Mesenchymal stem cell (in vitro differentiated cells and primary cell): ENCODE measurements around the gene ABTB2.
A peak's percentile ranks its signal among the peaks of the same experiment; 100 is the strongest.

Experiments
- DNase-seq: peaks from one replicate; pipeline ENCODE4 v3.0.0-alpha.2; 2013
- H2AFZ ChIP-seq: one replicate; pipeline ENCODE4 v1.6.1; 2013; ENCODE audit warnings: low read depth, mild to moderate bottlenecking, control low read depth, inconsistent platforms, low read length, moderate library complexity
- H2AK5ac ChIP-seq: 2 replicates; pipeline ENCODE4 v1.6.1; 2013; ENCODE audit warnings: low read length, moderate library complexity, mild to moderate bottlenecking, inconsistent platforms; ENCODE audit not compliant: severe bottlenecking
- H2BK120ac ChIP-seq: one replicate; pipeline ENCODE4 v1.6.1; 2013; ENCODE audit warnings: low read depth, mild to moderate bottlenecking, inconsistent platforms, low read length, moderate library complexity
- H2BK12ac ChIP-seq, 2 experiments: one replicate each; pipeline ENCODE4 v1.6.1; 2013; ENCODE audit warnings: inconsistent platforms in 2 of 2, low read length in 2 of 2, mild to moderate bottlenecking in 2 of 2, moderate library complexity in 2 of 2, control low read depth in 1 of 2
- H2BK15ac ChIP-seq: one replicate; pipeline ENCODE4 v1.6.1; 2013; ENCODE audit warnings: mild to moderate bottlenecking, low read depth, inconsistent platforms; ENCODE audit not compliant: poor library complexity, severe bottlenecking
- H2BK5ac ChIP-seq: 2 replicates; pipeline ENCODE4 v1.6.1; 2013; ENCODE audit warnings: low read depth, mild to moderate bottlenecking, low read length, control low read depth, inconsistent platforms; ENCODE audit not compliant: poor library complexity, severe bottlenecking
- H3K14ac ChIP-seq, 2 experiments: one replicate each; pipeline ENCODE4 v1.6.1; 2013; ENCODE audit warnings: inconsistent platforms in 2 of 2, low read length in 2 of 2, control low read depth in 1 of 2, mild to moderate bottlenecking in 1 of 2, moderate library complexity in 1 of 2
- H3K18ac ChIP-seq, 2 experiments: one replicate each; pipeline ENCODE4 v1.6.1; 2013; ENCODE audit warnings: inconsistent platforms in 2 of 2, low read length in 2 of 2, control low read depth in 1 of 2, low read depth in 1 of 2, mild to moderate bottlenecking in 1 of 2
- H3K23ac ChIP-seq, 2 experiments: one replicate each; pipeline ENCODE4 v1.6.1; 2013; ENCODE audit warnings: inconsistent platforms in 2 of 2, low read length in 2 of 2, mild to moderate bottlenecking in 2 of 2, moderate library complexity in 2 of 2, control low read depth in 1 of 2
- H3K27ac ChIP-seq: 2 replicates; pipeline ENCODE4 v1.5.1; 2013; ENCODE audit warnings: mild to moderate bottlenecking, moderate library complexity, low read length, control low read depth, inconsistent platforms; ENCODE audit not compliant: poor library complexity, severe bottlenecking
- H3K27me3 ChIP-seq, 2 experiments: 2 replicates each; pipeline versions ENCODE4 v1.6.1 to v1.7.0; 2013; ENCODE audit warnings: low read length in 2 of 2, mild to moderate bottlenecking in 2 of 2, moderate library complexity in 2 of 2, control low read depth in 1 of 2, inconsistent platforms in 1 of 2; ENCODE audit not compliant: control insufficient read depth in 1 of 2, insufficient read depth in 1 of 2
- H3K36me3 ChIP-seq, 2 experiments: 2 replicates each; pipeline versions ENCODE4 v1.6.1 to v1.7.0; 2013; ENCODE audit warnings: low read length in 2 of 2, control low read depth in 1 of 2, inconsistent platforms in 1 of 2, low read depth in 1 of 2, mild to moderate bottlenecking in 1 of 2; ENCODE audit not compliant: insufficient read depth in 2 of 2, control insufficient read depth in 1 of 2
- H3K4ac ChIP-seq, 2 experiments: one replicate each; pipeline ENCODE4 v1.6.1; 2013; ENCODE audit warnings: inconsistent platforms in 2 of 2, low read length in 2 of 2, mild to moderate bottlenecking in 2 of 2, moderate library complexity in 2 of 2, control low read depth in 1 of 2, low read depth in 1 of 2
- H3K4me1 ChIP-seq: 2 replicates; pipeline ENCODE4 v1.6.1; 2013; ENCODE audit warnings: low read depth, low read length, control low read depth; ENCODE audit not compliant: control insufficient read depth, insufficient read depth
- H3K4me2 ChIP-seq: 2 replicates; pipeline ENCODE4 v1.6.1; 2013; ENCODE audit warnings: low read length, mild to moderate bottlenecking, inconsistent platforms; ENCODE audit not compliant: poor library complexity, severe bottlenecking
- H3K4me3 ChIP-seq, 2 experiments: 2 replicates each; pipeline versions ENCODE4 v1.5.1 to v1.7.0; 2013; ENCODE audit warnings: low read length in 2 of 2, mild to moderate bottlenecking in 2 of 2, control low read depth in 1 of 2, low read depth in 1 of 2; ENCODE audit not compliant: insufficient read depth in 1 of 2
- H3K79me1 ChIP-seq: replicated peaks from 2 replicates; pipeline ENCODE4 v1.6.1; 2013; ENCODE audit warnings: mild to moderate bottlenecking, control low read depth, low read length, inconsistent platforms; ENCODE audit not compliant: poor library complexity, severe bottlenecking
- H3K9ac ChIP-seq: 2 replicates; pipeline ENCODE4 v1.7.0; 2013; ENCODE audit warnings: mild to moderate bottlenecking, low read length, moderate library complexity
- H3K9me3 ChIP-seq: 2 replicates; pipeline ENCODE4 v1.7.0; 2013; ENCODE audit warnings: mild to moderate bottlenecking, low read length; ENCODE audit not compliant: control insufficient read depth
- H4K8ac ChIP-seq: one replicate; pipeline ENCODE4 v1.6.1; 2013; ENCODE audit warnings: inconsistent platforms, mild to moderate bottlenecking, low read length, moderate library complexity
- H4K91ac ChIP-seq: one replicate; pipeline ENCODE4 v1.6.1; 2013; ENCODE audit warnings: mild to moderate bottlenecking, low read length, inconsistent platforms
- WGBS: methylation state at CpG from one replicate; pipeline ENCODE4 v1.1.7; 2013; ENCODE audit warnings: mixed read lengths; 5-methylcytosine and 5-hydroxymethylcytosine counted together

The ABTB2 gene

DNA sequence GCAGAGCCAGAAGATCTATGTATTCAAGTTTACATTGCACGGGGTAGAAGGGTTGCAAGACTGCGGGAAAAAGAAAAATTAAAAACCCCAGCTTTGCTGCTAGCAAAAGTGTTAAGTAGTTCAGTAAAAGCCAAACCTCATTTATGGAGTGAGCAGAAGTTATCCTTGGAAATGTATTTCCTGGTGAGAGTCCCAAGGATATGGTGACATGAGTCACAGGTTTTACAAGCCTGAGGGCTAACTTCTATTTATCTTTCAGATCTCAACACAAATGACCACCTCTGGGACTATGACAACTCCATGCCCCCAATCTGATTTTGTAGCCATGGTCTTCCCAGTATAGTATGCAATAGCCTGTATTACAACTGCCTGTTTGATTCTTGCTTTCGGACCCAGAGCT, 26.1 kb downstream of the ABTB2 start:
- no peaks in the 10 kb centered on the region for H3K9me3 ChIP-seq
- peaks cover 5% of the 10 kb centered on the region for H3K4me1 ChIP-seq
- H3K4me2 ChIP-seq = no peak overlapping the region
- no peaks in the 10 kb centered on the region for H3K36me3 ChIP-seq
- H3K14ac ChIP-seq = peak overlapping the region in 1 of 2 experiments; percentile 74
- H3K79me1 ChIP-seq = peaks cover 46% of the 10 kb centered on the region
- no peak for DNase-seq
- no peak overlapping the region for H2AK5ac ChIP-seq
- H4K8ac ChIP-seq = no peak overlapping the region
- no peak overlapping the region for H3K23ac ChIP-seq
- no peak overlapping the region for H2BK5ac ChIP-seq
- no peak overlapping the region for H3K4me3 ChIP-seq
- H3K18ac ChIP-seq = no peak overlapping the region
- H2AFZ ChIP-seq = no peak overlapping the region
- H3K27ac ChIP-seq = no peak overlapping the region
- 92% methylated on average over 3 of the region's 3 CpGs for WGBS
- H3K27me3 ChIP-seq = peaks cover 0 to 2% of the 10 kb centered on the region in 2 experiments
- H2BK12ac ChIP-seq = no peak overlapping the region
- no peak overlapping the region for H3K9ac ChIP-seq
- H4K91ac ChIP-seq = no peak overlapping the region
- no peak overlapping the region for H2BK15ac ChIP-seq
- no peak overlapping the region for H3K4ac ChIP-seq
- H2BK120ac ChIP-seq = no peak overlapping the region

- WGBS = 72% methylated on average over 2 of the region's 2 CpGs
- no peak overlapping the region for H2BK15ac ChIP-seq
- no peak for DNase-seq
Observed at GRCh38 chr11:34331329-34331728, 26.5 kb downstream of the ABTB2 start.

GRCh38 chr11:34330653-34331052, 27.2 kb downstream of the ABTB2 start:
- DNase-seq = no peak
- no peak overlapping the region for H2AFZ ChIP-seq
- H3K23ac ChIP-seq = no peak overlapping the region
- H2BK15ac ChIP-seq = no peak overlapping the region
- no peak overlapping the region for H3K4me2 ChIP-seq
- H4K91ac ChIP-seq = no peak overlapping the region
- no peak overlapping the region for H3K18ac ChIP-seq
- no peak overlapping the region for H2BK120ac ChIP-seq
- H2BK12ac ChIP-seq = no peak overlapping the region
- peaks cover 40% of the 10 kb centered on the region for H3K79me1 ChIP-seq
- H3K27me3 ChIP-seq = peaks cover 0 to 2% of the 10 kb centered on the region in 2 experiments
- no peaks in the 10 kb centered on the region for H3K36me3 ChIP-seq
- no peak overlapping the region for H2BK5ac ChIP-seq
- H3K4me3 ChIP-seq = no peak overlapping the region
- peaks cover 5% of the 10 kb centered on the region for H3K4me1 ChIP-seq
- H4K8ac ChIP-seq = no peak overlapping the region
- H3K9me3 ChIP-seq = no peaks in the 10 kb centered on the region
- no peak overlapping the region for H3K9ac ChIP-seq
- H3K14ac ChIP-seq = no peak overlapping the region
- no peak overlapping the region for H2AK5ac ChIP-seq
- H3K4ac ChIP-seq = no peak overlapping the region
- no peak overlapping the region for H3K27ac ChIP-seq

More at GRCh38 chr11:34331329-34331728, 26.5 kb downstream of the ABTB2 start:
- Histone ChIP-seq H2BK12ac (no peak overlapping the region), H3K18ac (no peak overlapping the region), H3K4me3 (no peak overlapping the region), H2BK5ac (no peak overlapping the region), H2AK5ac (no peak overlapping the region), H3K9ac (no peak overlapping the region), H3K23ac (no peak overlapping the region), H2AFZ (no peak overlapping the region), H3K36me3 (no peaks in the 10 kb centered on the region), H3K4me2 (no peak overlapping the region), H3K27me3 (peaks cover 0 to 2% of the 10 kb centered on the region in 2 experiments), H3K27ac (no peak overlapping the region), H4K8ac (no peak overlapping the region), H3K14ac (no peak overlapping the region), H4K91ac (no peak overlapping the region), H2BK120ac (no peak overlapping the region), H3K79me1 (peaks cover 42% of the 10 kb centered on the region), H3K4ac (no peak overlapping the region), H3K4me1 (peaks cover 5% of the 10 kb centered on the region), H3K9me3 (no peaks in the 10 kb centered on the region)

DNA sequence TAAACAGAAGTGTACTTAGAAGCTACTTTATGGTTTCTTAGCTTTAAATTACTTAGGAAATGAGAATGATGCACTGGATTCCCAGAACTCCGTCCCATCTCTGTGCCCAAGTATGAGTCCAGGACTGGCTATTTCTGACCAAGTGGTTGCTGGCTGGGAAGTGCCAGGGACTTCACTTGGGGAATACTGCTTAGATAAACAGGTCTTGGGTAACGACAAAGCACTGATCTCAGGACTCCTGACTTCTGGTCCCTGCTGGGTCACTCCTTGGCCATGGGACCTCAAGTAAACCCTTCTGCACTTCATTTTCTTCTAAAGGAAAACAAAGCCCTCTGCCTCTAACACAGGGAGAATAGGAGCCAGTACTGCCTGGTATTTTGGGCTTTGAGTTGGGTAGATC, 27.9 kb downstream of the ABTB2 start:
- Histone ChIP-seq H3K36me3 (no peaks in the 10 kb centered on the region), H3K27me3 (peaks cover 0 to 2% of the 10 kb centered on the region in 2 experiments), H2AK5ac (no peak overlapping the region), H2BK5ac (no peak overlapping the region), H3K9ac (no peak overlapping the region), H3K79me1 (peaks cover 38% of the 10 kb centered on the region), H3K4me1 (peaks cover 5% of the 10 kb centered on the region), H3K4me3 (no peak overlapping the region), H3K4me2 (no peak overlapping the region), H3K23ac (no peak overlapping the region), H3K4ac (no peak overlapping the region), H2BK15ac (peak overlapping the region; percentile 45), H3K27ac (no peak overlapping the region), H4K8ac (no peak overlapping the region), H2BK12ac (no peak overlapping the region), H3K9me3 (no peaks in the 10 kb centered on the region), H2BK120ac (no peak overlapping the region), H3K14ac (no peak overlapping the region), H4K91ac (no peak overlapping the region), H3K18ac (no peak overlapping the region), H2AFZ (no peak overlapping the region)
- 70% methylated on average over 2 of the region's 2 CpGs for WGBS
- DNase-seq = no peak
